Measurements from ENCODE around the gene SLC30A9.

Gene SLC30A9

GRCh38 chr4:41976775-41977516, 13.4 kb upstream of the SLC30A9 start:
- Histone ChIP-seq H3K36me3 (ENCODE audit: control insufficient read depth, low read depth, low read length) (no peaks in the 10 kb centered on the region), H3K4me1 (ENCODE audit: control insufficient read depth, low read depth, low read length) (peaks cover 9% of the 10 kb centered on the region), H3K27ac (ENCODE audit: low read length) (no peak overlapping the region), H3K9me3 (ENCODE audit: control insufficient read depth, low read depth, low read length) (no peaks in the 10 kb centered on the region), H3K9ac (ENCODE audit: low read length) (no peak overlapping the region), H3K27me3 (ENCODE audit: control insufficient read depth, insufficient read depth, low read length) (no peaks in the 10 kb centered on the region), H3K4me3 (ENCODE audit: low read length) (no peak overlapping the region)

GRCh38 chr4:41977709-41978108, 12.6 kb upstream of the SLC30A9 start:
- H3K36me3 ChIP-seq (ENCODE audit: control insufficient read depth, low read depth, low read length) = no peaks in the 10 kb centered on the region
- H3K9me3 ChIP-seq (ENCODE audit: control insufficient read depth, low read depth, low read length) = no peaks in the 10 kb centered on the region
- H3K27ac ChIP-seq (ENCODE audit: low read length) = no peak overlapping the region
- no peak overlapping the region for H3K4me3 ChIP-seq (ENCODE audit: low read length)
- peaks cover 9% of the 10 kb centered on the region for H3K4me1 ChIP-seq (ENCODE audit: control insufficient read depth, low read depth, low read length)
- no peaks in the 10 kb centered on the region for H3K27me3 ChIP-seq (ENCODE audit: control insufficient read depth, insufficient read depth, low read length)
- no peak overlapping the region for H3K9ac ChIP-seq (ENCODE audit: low read length)

GRCh38 chr4:41981456-41981855, 8.9 kb upstream of the SLC30A9 start, which contains the start of gene DCAF4L1:
Gene DCAF4L1 (plus strand): TSS chr4:41981756. CDS start chr4:41981793, 37 bp downstream.
- H3K9me3 ChIP-seq (ENCODE audit: control insufficient read depth, low read depth, low read length) = no peaks in the 10 kb centered on the region
- peaks cover 29% of the 10 kb centered on the region for H3K4me1 ChIP-seq (ENCODE audit: control insufficient read depth, low read depth, low read length)
- no peak within 1 kb of the TSS for H3K27ac ChIP-seq (ENCODE audit: low read length)
- H3K9ac ChIP-seq (ENCODE audit: low read length) = no peak within 1 kb of the TSS
- no peaks in the 10 kb centered on the region for H3K27me3 ChIP-seq (ENCODE audit: control insufficient read depth, insufficient read depth, low read length)
- no peaks in the 10 kb centered on the region for H3K36me3 ChIP-seq (ENCODE audit: control insufficient read depth, low read depth, low read length)
- no peak within 1 kb of the TSS for H3K4me3 ChIP-seq (ENCODE audit: low read length)

GRCh38 chr4:41982716-41983115, 7.6 kb upstream of the SLC30A9 start:
- Histone ChIP-seq H3K4me3 (ENCODE audit: low read length) (no peak overlapping the region), H3K4me1 (ENCODE audit: control insufficient read depth, low read depth, low read length) (peaks cover 24% of the 10 kb centered on the region), H3K27me3 (ENCODE audit: control insufficient read depth, insufficient read depth, low read length) (no peaks in the 10 kb centered on the region), H3K36me3 (ENCODE audit: control insufficient read depth, low read depth, low read length) (no peaks in the 10 kb centered on the region), H3K9me3 (ENCODE audit: control insufficient read depth, low read depth, low read length) (no peaks in the 10 kb centered on the region), H3K27ac (ENCODE audit: low read length) (no peak overlapping the region), H3K9ac (ENCODE audit: low read length) (no peak overlapping the region)

- no peaks in the 10 kb centered on the region for H3K27me3 ChIP-seq (ENCODE audit: control insufficient read depth, insufficient read depth, low read length)
- no peak overlapping the region for H3K9ac ChIP-seq (ENCODE audit: low read length)
- H3K36me3 ChIP-seq (ENCODE audit: control insufficient read depth, low read depth, low read length) = no peaks in the 10 kb centered on the region
- H3K4me3 ChIP-seq (ENCODE audit: low read length) = peak overlapping the region; percentile 40
- peaks cover 20% of the 10 kb centered on the region for H3K4me1 ChIP-seq (ENCODE audit: control insufficient read depth, low read depth, low read length)
- no peak overlapping the region for H3K27ac ChIP-seq (ENCODE audit: low read length)
- no peaks in the 10 kb centered on the region for H3K9me3 ChIP-seq (ENCODE audit: control insufficient read depth, low read depth, low read length)
Observed at GRCh38 chr4:41985151-41985550, 5.2 kb upstream of the SLC30A9 start.

GRCh38 chr4:41989994-41990364, 351 bp upstream of the SLC30A9 start:
- Histone ChIP-seq H3K27me3 (ENCODE audit: control insufficient read depth, insufficient read depth, low read length) (no peaks in the 10 kb centered on the region), H3K9ac (ENCODE audit: low read length) (peak overlapping the region; percentile 81), H3K9me3 (ENCODE audit: control insufficient read depth, low read depth, low read length) (no peaks in the 10 kb centered on the region), H3K36me3 (ENCODE audit: control insufficient read depth, low read depth, low read length) (no peaks in the 10 kb centered on the region), H3K4me3 (ENCODE audit: low read length) (peak overlapping the region; percentile 90), H3K27ac (ENCODE audit: low read length) (peak overlapping the region; percentile 30), H3K4me1 (ENCODE audit: control insufficient read depth, low read depth, low read length) (peaks cover 16% of the 10 kb centered on the region)

- H3K27ac ChIP-seq (ENCODE audit: low read length) = no peak overlapping the region
- no peaks in the 10 kb centered on the region for H3K9me3 ChIP-seq (ENCODE audit: control insufficient read depth, low read depth, low read length)
- H3K27me3 ChIP-seq (ENCODE audit: control insufficient read depth, insufficient read depth, low read length) = no peaks in the 10 kb centered on the region
- H3K4me1 ChIP-seq (ENCODE audit: control insufficient read depth, low read depth, low read length) = peaks cover 5% of the 10 kb centered on the region
- H3K36me3 ChIP-seq (ENCODE audit: control insufficient read depth, low read depth, low read length) = no peaks in the 10 kb centered on the region
- H3K4me3 ChIP-seq (ENCODE audit: low read length) = peak overlapping the region; percentile 90
- no peak overlapping the region for H3K9ac ChIP-seq (ENCODE audit: low read length)
Observed at GRCh38 chr4:41991916-41992767, 1.8 kb downstream of the SLC30A9 start.

GRCh38 chr4:41992967-41993857, 2.9 kb downstream of the SLC30A9 start:
- Histone ChIP-seq H3K36me3 (ENCODE audit: control insufficient read depth, low read depth, low read length) (no peaks in the 10 kb centered on the region), H3K4me3 (ENCODE audit: low read length) (no peak overlapping the region), H3K9ac (ENCODE audit: low read length) (no peak overlapping the region)

GRCh38 chr4:41994461-41994985, 4.2 kb downstream of the SLC30A9 start:
- Histone ChIP-seq H3K27ac (ENCODE audit: low read length) (no peak overlapping the region), H3K27me3 (ENCODE audit: control insufficient read depth, insufficient read depth, low read length) (no peaks in the 10 kb centered on the region), H3K4me1 (ENCODE audit: control insufficient read depth, low read depth, low read length) (peaks cover 5% of the 10 kb centered on the region), H3K9ac (ENCODE audit: low read length) (no peak overlapping the region), H3K36me3 (ENCODE audit: control insufficient read depth, low read depth, low read length) (no peaks in the 10 kb centered on the region), H3K4me3 (ENCODE audit: low read length) (no peak overlapping the region), H3K9me3 (ENCODE audit: control insufficient read depth, low read depth, low read length) (no peaks in the 10 kb centered on the region)

More at GRCh38 chr4:41992967-41993857, 2.9 kb downstream of the SLC30A9 start:
- Histone ChIP-seq H3K27me3 (ENCODE audit: control insufficient read depth, insufficient read depth, low read length) (no peaks in the 10 kb centered on the region), H3K27ac (ENCODE audit: low read length) (no peak overlapping the region), H3K9me3 (ENCODE audit: control insufficient read depth, low read depth, low read length) (no peaks in the 10 kb centered on the region), H3K4me1 (ENCODE audit: control insufficient read depth, low read depth, low read length) (peaks cover 5% of the 10 kb centered on the region)

GRCh38 chr4:41998019-41998418, 7.7 kb downstream of the SLC30A9 start:
- Histone ChIP-seq H3K9me3 (ENCODE audit: control insufficient read depth, low read depth, low read length) (no peaks in the 10 kb centered on the region), H3K4me3 (ENCODE audit: low read length) (no peak overlapping the region), H3K9ac (ENCODE audit: low read length) (no peak overlapping the region), H3K27ac (ENCODE audit: low read length) (no peak overlapping the region), H3K36me3 (ENCODE audit: control insufficient read depth, low read depth, low read length) (peaks cover under 1% of the 10 kb centered on the region), H3K27me3 (ENCODE audit: control insufficient read depth, insufficient read depth, low read length) (no peaks in the 10 kb centered on the region), H3K4me1 (ENCODE audit: control insufficient read depth, low read depth, low read length) (no peaks in the 10 kb centered on the region)

GRCh38 chr4:41999321-41999720, 9.0 kb downstream of the SLC30A9 start:
- Histone ChIP-seq H3K27me3 (ENCODE audit: control insufficient read depth, insufficient read depth, low read length) (no peaks in the 10 kb centered on the region), H3K27ac (ENCODE audit: low read length) (no peak overlapping the region), H3K9ac (ENCODE audit: low read length) (no peak overlapping the region), H3K4me3 (ENCODE audit: low read length) (no peak overlapping the region), H3K9me3 (ENCODE audit: control insufficient read depth, low read depth, low read length) (no peaks in the 10 kb centered on the region), H3K36me3 (ENCODE audit: control insufficient read depth, low read depth, low read length) (peaks cover 3% of the 10 kb centered on the region), H3K4me1 (ENCODE audit: control insufficient read depth, low read depth, low read length) (no peaks in the 10 kb centered on the region)

Data from iPS-18a (cell line).